ENCODE measurements around the gene SLC22A23.

SLC22A23 gene

GRCh38 chr6:3293271-3294155, 163.3 kb downstream of the SLC22A23 start:
- no peaks in the 10 kb centered on the region for H3K36me3 ChIP-seq (ENCODE audit: control insufficient read depth, insufficient read depth, low read length)
- H3K27me3 ChIP-seq (replicated peaks; ENCODE audit: control insufficient read depth, insufficient read depth, low read length): no peaks in the 10 kb centered on the region; the same call in 1 of the 2 replicates
- DNase-seq (ENCODE audit: extremely low read depth, insufficient read length): no peak
- TF ChIP-seq CTCF (IDR thresholded peaks at IDR 0.05; ENCODE audit: insufficient read depth, low read length, poor library complexity, severe bottlenecking): no peak
- H3K4me3 ChIP-seq (replicated peaks; ENCODE audit: low read depth, low read length): no peak overlapping the region

- DNase-seq (ENCODE audit: extremely low read depth, insufficient read length): no peak
- Histone ChIP-seq H3K4me3 (replicated peaks; ENCODE audit: low read depth, low read length) (no peak overlapping the region), H3K27me3 (replicated peaks; ENCODE audit: control insufficient read depth, insufficient read depth, low read length) (no peaks in the 10 kb centered on the region; the same call in 1 of the 2 replicates), H3K36me3 (ENCODE audit: control insufficient read depth, insufficient read depth, low read length) (no peaks in the 10 kb centered on the region)
- no peak for TF ChIP-seq CTCF (IDR thresholded peaks at IDR 0.05; ENCODE audit: insufficient read depth, low read length, poor library complexity, severe bottlenecking)
Measured at GRCh38 chr6:3292431-3293197, 164.2 kb downstream of the SLC22A23 start.

DNA sequence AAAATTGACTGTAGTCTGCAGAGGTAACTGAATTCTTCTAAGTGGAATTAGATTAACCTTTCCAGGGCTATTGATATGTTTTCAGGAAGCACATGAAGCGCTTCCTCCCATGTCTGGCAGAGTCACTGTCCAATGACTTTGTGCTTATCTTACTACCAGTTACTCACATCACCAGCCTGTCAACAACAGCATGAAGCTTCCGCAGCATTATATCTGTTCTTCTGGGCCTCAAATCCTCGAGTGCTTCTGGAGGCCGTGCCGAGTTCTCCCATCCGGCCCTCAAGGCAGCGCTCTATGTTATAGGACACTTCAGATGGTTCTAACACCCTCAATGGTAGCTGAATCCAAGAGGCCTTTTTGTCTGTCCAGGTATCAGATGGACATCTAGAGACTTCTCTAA, 164.9 kb downstream of the SLC22A23 start:
- H3K27me3 ChIP-seq (replicated peaks; ENCODE audit: control insufficient read depth, insufficient read depth, low read length): no peaks in the 10 kb centered on the region; the same call in 1 of the 2 replicates
- H3K36me3 ChIP-seq (ENCODE audit: control insufficient read depth, insufficient read depth, low read length): no peaks in the 10 kb centered on the region
- TF ChIP-seq CTCF (IDR thresholded peaks at IDR 0.05; ENCODE audit: insufficient read depth, low read length, poor library complexity, severe bottlenecking): no peak

DNA sequence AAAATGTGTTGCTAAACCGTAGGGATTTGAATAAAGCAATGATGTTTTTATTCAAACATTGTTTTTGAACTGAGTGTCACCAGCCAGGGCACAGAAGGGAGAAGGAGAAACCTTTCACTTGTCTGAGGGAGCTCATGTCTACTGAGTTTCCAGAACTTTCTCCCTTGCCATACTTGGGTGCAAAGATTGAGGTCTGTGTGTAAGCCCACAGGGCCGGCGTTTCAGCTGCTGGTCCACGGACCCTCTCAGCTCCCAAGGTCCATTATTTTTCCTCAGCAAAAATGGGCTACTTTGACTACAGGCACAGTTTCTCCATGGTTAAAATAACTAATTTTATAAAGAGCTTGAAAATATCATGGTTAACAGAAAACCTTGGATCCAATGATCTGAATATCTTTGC, 165.5 kb downstream of the SLC22A23 start:
- Histone ChIP-seq H3K4me3 (replicated peaks; ENCODE audit: low read depth, low read length) (no peak overlapping the region), H3K27me3 (replicated peaks; ENCODE audit: control insufficient read depth, insufficient read depth, low read length) (no peaks in the 10 kb centered on the region; the same call in 1 of the 2 replicates), H3K36me3 (ENCODE audit: control insufficient read depth, insufficient read depth, low read length) (no peaks in the 10 kb centered on the region)
- no peak for DNase-seq (ENCODE audit: extremely low read depth, insufficient read length)
- no peak for TF ChIP-seq CTCF (IDR thresholded peaks at IDR 0.05; ENCODE audit: insufficient read depth, low read length, poor library complexity, severe bottlenecking)

More for the DNA sequence above, 164.9 kb downstream of the SLC22A23 start:
- no peak overlapping the region for H3K4me3 ChIP-seq (replicated peaks; ENCODE audit: low read depth, low read length)
- DNase-seq (ENCODE audit: extremely low read depth, insufficient read length): no peak

DNA sequence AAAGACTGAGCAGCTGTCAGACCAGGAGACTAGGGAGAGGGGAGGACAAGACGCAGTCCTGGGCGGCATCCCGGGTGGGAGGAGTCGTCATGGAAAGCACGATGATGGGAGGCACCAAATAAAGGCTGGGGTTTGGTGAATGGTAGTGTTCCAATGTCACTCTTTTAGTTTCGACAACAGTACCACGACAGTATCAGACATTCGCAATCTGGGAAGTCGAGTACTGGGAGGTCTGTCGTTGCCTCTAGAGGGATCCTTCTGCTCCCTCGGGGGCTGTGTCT, 166.0 kb downstream of the SLC22A23 start:
- Histone ChIP-seq H3K36me3 (ENCODE audit: control insufficient read depth, insufficient read depth, low read length) (no peaks in the 10 kb centered on the region), H3K27me3 (replicated peaks; ENCODE audit: control insufficient read depth, insufficient read depth, low read length) (no peaks in the 10 kb centered on the region; the same call in 1 of the 2 replicates), H3K4me3 (replicated peaks; ENCODE audit: low read depth, low read length) (no peak overlapping the region)
- DNase-seq (ENCODE audit: extremely low read depth, insufficient read length): no peak
- TF ChIP-seq CTCF (IDR thresholded peaks at IDR 0.05; ENCODE audit: insufficient read depth, low read length, poor library complexity, severe bottlenecking): no peak
